Stimulated activated CD4-positive, alpha-beta T cell treated with anti-CD3 and anti-CD28 coated beads, Interleukin-4, amount 100 ng/mL, for 1 hour (primary cell): ENCODE results near the gene HSD17B11.
"Not testable (repeated sequence)": the region's sequence is repeated elsewhere in the genome, so short reads cannot be mapped to it uniquely, and the experiment has no call there.

Source experiments
- DNase-seq: peaks from one replicate; pipeline ENCODE4 v3.0.0-alpha.2; 2020

Gene HSD17B11

DNA sequence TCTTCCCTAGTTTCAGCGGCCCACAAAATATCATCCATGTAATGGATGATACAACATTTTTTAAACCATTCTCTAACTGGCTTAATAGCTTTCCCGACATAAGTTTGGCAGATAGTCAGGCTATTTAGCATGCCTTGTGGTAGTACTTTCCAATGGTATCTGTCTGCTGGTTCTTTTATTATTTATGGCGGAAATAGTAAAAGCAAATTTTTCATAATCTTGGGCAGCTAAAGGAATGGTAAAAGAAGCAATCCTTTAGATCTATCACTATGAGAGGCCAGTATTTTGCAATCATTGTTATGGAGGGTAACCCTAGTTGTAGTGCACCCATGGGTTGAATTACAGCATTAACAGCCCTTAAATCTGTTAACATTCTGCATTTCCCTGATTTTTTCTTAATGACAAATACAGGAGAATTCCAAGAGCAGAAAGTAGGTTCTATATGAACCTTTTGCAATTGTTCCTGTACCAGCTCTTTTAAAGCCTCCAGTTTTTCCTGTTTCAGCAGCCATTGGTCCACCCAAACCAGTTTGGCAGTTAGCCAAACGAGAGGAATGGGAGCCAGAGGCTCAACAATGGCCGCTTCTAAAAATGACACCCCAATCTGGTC lies 14.3 kb upstream of the HSD17B11 start:
- no peak for DNase-seq

DNA sequence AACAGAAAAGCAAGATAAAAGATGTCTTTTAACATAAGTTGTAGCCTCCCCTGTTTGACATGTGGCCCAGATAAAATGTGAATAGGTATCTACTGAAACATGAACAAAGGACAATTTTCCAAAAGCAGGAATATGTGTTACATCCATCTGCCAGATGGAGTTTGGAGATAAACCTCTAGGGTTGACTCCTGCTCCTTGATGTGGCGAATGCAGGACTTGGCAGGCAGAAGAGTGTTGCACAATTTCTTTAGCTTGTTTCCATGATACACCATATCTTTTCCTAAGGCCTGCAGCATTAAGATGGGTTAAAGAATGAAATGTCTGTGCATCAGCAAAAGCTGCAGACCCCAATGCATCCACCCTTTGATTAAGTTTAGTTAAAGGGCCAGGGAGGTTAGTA lies 12.7 kb upstream of the HSD17B11 start:
- DNase-seq = not testable (repeated sequence)

DNA sequence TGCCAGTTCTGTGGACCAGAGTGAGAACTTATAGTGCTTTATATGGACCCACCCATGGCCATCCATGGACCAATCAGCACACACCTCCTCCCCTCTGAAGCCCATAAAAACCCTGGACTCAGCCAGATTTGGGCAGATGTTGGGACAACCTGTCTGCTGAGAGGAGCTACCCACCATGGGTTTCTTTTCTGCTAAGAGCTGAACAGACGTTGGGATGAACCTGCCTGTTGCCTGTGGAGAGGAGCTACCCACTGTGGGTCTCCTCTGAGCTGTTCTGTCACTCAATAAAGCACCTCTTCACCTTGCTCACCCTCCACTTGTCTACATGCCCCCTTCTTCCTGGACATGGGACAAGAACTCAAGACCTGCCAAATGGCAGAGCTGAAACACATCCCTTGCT lies 9.0 kb upstream of the HSD17B11 start:
- no peak for DNase-seq

DNA sequence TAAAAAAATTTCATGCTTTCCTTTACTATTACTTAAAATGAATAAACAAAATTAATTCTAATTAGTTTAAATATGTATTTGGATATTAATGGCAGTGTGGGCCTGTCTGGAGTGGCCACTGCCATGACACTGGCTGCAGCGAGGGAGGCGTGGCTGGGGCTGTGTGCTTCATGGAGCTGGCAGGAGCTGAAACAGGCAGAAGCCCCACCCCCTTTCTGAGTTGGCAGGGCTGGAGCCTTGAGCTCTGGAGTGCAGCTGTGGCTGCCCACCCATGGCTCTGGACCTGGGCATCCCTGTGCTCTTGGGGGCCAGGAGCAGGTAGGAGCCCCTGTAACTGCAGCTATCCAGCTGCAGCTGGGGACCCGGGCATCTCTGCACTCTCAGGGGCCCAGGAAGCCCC lies 8.2 kb upstream of the HSD17B11 start:
- DNase-seq = no peak

DNA sequence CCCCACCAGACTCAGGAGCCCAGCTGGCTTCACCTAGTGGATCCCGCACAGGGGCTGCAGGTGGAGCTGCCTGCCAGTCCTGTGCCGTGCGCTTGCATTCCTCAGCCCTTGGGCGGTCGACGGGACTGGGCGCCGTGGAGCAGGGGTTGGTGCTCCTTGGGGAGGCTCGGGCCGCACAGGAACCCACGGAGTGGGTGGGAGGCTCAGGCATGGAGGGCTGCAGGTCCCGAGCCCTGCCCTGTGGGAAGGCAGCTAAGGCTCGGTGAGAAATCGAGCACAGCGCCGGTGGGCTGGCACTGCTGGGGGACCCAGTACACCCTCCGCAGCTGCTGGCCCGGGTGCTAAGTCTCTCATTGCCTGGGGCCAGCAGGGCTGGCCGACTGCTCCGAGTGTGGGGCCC lies 4.9 kb upstream of the HSD17B11 start:
- not testable (repeated sequence) for DNase-seq

DNA sequence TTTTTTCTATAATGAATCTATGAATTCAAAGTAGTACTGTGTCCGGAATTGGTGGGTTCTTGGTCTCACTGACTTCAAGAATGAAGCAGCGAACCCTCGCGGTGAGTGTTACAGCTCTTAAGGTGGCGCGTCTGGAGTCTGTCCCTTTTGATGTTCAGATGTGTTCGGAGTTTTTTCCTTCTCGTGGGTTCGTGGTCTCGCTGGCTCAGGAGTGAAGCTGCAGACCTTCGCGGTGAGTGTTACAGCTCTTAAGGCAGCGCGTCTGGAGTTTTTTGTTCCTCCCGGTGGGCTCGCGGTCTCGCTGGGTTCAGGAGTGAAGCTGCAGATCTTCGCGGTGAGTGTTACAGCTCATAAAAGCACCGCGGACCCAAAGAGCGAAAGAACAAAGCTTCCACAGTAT lies 4.1 kb upstream of the HSD17B11 start:
- not testable (repeated sequence) for DNase-seq

DNA sequence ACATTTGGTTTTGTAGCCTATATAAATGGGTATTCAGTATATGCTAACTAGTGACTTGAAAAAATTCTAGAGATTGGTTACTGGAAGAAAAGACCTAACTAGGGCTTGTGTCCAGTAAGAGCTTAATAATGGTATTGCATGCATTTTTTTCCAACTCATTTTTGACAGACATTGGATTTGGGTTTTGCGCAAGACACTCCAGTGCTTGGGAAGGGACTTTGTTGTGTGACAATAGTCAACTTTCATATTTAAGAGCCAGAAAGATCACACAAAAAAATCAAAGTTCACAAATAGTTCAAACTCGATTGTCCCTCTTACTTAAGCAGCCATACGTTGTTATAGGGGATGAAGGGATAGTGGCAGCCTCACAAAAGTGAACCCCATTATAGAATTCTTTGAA lies 1.2 kb upstream of the HSD17B11 start:
- no peak for DNase-seq

DNA sequence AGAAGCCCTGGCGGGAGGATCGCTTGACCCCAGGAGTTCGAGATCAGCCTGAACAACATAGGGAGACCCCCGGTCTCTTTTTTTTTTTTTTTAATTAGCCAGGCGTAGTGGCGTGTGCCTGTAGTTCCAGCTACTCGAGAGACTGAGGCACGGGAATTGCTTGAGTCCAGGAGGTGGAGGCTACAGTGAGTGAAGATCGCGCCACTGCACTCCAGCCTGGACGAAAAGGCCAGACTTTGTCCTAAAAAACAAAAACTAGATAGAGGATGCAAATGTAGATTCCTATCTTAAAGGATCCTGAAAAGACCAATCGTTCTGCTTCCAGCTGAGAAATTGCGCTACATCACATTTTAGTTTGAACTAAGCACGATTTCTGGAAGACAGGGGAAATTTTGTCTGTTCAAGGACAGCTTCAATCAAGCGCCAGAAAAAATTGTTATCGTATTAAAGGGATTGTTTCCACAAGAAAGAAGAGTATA lies 627 bp upstream of the HSD17B11 start:
- DNase-seq = no peak

DNA sequence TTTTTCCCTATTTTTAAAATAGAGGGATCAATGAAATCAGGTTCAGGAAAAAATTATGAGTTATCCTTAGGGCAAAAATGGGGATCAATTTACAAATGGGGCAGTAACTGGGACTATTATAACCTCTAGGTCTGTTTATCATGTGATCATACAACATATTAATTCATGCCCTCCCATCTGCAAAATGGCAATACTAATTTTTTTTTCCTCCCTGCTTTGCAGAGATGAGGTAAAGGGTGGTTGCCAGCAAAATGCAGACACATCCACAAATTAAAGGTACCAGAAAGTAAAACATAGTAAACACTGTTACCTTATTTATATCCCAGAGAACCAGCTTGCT lies 467 bp downstream of the HSD17B11 start:
- no peak for DNase-seq

DNA sequence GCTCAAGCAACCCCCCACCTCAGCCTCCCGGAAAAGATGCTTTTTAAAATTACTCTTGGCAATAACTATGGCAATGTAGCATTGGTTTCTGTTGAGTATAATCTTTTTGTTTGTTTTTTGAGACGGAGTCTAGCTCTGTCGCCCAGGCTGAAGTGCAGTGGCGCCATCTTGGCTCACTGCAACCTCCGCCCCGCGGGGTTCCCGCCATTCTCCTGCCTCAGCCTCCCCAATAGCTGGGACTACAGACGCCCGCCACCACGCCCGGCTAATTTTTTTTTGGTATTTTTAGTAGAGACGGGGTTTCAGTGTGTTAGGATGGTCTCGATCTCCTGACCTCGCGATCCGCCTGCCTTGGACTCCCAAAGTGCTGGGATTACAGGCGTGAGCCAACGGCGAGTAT lies 933 bp downstream of the HSD17B11 start:
- not testable (repeated sequence) for DNase-seq

DNA sequence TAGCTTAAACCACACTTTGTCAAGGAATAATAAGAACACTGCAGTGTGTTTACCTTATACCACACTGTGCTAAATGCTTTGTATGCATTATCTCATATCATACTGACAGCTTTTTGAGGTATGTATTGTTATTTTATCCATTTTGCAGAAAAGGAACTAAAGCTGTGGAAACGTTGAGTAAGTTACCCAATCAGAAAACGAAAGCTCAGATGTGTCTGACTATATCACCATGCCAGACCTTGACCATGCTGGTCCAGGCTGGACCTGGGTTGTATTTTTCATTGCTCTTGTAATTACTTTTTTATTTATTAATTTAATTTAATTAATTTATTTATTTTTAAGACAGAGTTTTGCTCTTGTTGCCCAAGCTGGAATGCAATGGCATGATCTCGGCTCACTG lies 2.1 kb downstream of the HSD17B11 start:
- DNase-seq = no peak

DNA sequence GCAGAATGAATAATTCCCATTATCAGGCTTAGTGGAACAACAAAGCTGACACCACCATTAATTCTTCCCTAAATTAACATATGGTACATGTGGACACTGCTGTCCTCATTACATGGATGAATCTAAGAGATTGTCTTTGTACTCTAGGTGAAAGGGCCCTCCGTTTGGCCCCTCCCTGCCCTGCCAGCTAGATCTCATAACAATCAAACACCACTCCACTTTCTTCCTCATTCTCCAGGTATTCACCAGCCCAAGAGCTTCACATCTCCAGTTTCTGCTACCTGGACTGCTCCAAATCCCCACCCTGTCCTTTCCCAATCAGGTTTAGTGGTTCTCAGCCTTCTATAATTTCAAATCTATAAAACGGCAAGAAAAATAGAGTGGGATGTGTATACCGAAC lies 3.8 kb downstream of the HSD17B11 start:
- no peak for DNase-seq

DNA sequence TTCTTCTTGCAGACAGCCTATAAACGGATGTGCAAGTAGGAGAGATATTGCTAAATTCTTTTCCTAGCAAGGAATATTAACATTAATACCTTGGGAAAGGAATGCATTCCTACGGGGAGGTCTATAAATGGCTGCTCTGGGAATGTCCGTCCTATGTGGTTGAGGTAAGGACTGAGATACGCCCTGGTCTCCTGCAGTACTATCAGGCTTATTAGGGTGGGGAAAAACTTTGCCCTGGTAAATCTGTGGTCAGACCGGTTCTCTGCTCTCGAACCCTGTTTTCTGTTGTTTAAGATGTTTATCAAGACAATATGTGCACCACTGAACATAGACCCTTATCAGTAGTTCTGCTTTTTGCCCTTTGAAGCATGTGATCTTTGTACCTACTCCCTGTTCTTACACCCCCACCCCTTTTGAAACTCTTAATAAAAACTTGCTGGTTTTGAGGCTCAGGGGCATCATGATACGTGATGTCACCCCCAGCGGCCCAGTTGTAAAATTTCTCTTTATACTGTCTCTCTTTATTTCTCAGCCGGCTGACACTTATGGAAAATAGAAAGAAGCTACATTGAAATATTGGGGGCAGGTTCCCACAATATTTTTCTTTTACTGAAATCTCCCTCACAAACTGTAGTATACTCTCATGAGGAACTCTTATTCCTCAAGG lies 6.4 kb downstream of the HSD17B11 start:
- DNase-seq = not testable (repeated sequence)

DNA sequence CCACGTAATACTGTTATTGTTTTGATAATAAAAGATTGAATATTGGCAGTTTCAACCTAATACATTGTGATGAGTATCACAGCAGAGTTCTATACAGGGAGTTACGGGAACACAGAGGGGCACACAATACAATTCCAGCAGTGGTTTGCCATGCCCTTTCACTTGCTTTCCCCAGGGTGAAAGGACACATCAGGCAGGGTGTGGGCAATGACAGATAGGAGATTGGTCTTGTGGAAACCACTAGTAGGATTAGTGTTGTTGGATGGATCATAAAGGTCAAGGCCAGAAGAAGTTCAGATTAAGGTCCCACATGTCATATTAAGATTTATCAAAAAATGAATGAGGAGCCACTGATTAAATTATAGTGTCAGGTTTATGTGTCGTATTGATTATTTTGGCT lies 8.1 kb downstream of the HSD17B11 start:
- DNase-seq = no peak

DNA sequence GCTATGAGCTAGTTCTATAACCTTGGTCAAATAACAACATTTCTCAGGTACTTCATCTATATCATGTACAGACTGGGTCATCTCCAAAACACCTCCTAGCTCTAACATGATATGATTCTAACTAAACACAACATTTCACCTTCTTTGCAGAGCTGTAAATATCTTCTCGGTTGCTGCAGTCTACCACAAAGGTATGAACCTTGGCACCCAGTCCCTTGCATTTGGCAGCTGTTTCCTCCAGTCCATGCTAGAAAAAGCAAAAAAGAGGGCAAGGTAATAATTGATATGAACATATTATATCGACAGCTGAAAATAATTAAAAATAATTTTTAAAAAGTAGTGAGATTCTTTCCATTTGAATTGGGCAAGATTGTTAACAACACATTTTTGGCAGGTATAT lies 8.9 kb downstream of the HSD17B11 start:
- no peak for DNase-seq

DNA sequence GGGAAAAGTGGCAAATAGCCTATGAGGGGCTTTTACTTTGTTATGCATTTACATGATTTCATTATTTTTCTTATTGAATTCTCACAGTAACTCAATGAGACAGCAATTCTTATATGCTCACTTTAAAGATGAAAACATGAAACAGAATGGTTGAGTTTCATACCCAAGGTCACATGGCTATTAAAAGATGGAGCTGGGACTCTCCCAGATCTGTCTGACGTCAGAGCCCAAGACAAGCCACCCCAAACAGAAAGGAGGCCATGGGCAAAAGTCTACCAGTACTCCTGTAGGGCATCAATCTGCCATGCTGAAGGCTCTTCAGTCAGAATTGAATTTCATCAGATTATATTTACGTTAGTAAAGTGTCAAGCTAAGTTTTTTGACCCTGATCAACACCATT lies 13.2 kb downstream of the HSD17B11 start:
- no peak for DNase-seq

DNA sequence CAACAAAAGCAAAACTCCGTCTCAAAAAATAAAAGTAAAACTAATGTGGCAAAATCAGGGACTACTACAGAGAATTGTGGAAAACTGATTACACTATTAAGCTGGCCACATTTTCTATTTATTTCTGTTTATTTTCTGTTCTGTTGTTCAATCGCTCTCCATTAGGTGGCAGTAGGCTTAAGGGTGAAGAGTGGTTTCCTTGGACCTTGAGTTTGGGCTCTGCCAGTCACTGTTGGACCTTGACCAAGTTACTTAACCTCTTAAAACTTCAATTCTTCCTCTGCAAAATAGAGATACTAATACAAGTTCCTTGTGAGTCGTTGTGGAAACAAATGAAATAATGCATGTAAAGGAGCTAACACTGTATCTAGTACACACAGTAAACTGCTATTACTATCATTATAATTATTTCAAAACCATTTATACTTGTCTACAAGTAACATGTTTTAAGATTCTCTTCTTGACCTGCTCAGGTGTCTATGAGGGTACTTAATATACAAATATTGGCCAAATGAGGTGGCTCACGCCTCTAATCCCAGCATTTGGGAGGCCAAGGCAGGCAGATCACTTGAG lies 15.2 kb downstream of the HSD17B11 start:
- no peak for DNase-seq

DNA sequence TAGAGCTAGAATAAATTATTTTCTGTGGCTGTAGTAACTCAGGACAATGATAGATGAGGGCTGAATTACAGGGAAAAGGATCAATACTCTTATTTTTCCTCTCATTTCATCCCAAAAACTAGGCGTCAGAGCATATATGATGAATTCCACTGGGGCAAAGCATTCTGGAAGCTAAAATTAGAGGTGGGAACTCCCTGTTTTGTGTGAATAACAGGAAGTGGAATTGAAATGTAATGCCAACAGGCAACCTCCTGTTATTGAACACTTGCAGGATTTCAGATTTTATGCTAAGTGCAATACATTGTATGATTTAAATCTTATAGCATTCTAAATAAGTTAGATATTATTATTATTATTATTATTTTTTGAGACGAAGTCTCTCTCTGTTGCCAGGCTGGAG lies 20.9 kb downstream of the HSD17B11 start:
- DNase-seq = no peak

DNA sequence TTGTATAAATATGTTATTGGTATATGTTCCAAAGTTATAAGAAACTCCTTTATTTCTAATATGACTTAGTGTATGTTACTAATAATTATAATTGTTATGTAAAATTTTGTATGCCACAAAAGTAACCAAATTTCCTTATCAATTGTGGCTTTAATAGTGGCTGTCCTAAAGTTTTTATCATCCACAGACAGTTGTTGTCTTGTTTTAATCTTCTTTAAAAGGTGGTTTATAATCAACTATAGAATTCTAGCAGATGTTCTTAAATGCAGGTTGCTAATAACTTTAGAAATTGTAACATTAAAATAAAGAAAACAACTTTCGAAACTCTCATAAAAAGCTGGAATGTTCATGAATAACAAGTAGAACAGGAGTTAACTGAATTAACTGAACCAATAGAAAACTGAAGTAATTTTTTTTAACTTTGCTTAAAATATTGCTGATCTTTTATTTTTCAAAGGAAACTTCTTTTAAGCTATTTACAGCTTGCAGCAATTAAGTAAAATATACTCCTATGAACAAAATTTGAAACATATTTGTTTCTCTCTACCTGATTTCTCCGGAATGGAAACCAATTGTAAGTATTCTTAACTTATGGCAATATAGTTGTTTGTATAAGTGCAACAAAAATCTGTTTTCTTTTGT lies 24.3 kb downstream of the HSD17B11 start:
- DNase-seq = no peak

DNA sequence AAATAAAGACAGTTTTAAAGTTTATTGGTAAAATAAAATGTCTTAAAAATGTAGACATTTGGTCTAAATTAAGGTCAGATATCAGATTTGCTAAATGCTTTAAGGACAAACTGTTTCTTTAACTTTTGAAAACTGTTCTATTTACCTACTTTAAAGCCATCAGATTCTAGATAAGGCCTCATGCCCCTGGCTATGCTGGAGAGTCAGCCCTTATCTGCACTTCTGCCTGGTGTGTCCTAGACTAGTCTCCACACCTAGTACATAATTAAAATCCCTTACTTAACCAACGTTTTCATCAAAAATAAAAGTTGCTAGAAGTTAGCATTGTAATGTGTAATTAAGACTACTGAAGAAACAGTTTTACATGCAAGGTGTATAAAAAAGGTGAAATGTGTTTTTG lies 25.6 kb downstream of the HSD17B11 start:
- no peak for DNase-seq

DNA sequence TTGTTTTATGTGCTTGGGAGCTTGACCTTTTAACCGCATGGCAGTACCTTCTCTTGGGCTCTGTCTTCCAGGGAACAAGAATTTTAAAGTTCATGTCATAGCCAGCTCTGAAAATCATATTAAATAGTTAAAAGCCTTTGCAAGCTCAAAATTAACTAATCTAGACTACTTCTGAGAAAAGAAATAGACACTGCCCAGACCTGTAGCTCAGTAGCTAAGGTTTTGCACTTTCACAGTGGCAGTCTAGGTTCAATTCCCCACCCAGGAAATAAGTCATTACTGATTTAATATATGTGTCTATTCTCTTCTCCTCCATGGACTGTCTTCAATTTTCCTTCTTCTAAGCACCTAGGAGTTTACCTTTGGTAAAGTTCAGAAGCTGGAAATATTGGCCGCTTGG lies 27.4 kb downstream of the HSD17B11 start:
- DNase-seq = no peak

DNA sequence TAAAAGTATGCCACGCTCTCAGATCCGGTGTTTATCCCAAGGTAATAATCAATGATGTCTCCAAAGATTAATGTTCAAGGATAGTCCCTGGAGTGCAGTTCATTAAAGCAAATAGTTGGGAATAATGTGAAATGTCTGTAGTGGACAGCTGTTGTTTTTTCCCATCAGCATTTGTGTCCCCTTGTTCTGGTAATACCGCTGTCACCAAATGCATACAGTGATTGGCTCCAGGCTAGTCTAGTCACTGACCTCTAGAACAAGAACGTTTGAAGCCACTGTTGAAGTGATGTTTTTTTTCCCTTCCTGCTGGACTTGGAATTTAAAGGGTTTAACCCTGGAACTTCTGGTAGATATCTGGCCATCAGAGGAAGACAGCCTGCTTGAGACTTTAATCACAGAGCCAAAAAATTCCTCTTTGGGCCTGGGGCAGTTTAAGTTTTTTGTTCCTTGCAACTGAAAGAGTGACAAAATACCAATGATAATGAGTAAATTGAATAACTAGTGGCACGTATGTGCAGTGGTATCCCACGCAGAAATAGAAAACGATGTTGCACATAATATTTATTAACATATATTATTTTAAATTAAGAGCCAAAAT lies 30.6 kb downstream of the HSD17B11 start:
- DNase-seq = no peak

DNA sequence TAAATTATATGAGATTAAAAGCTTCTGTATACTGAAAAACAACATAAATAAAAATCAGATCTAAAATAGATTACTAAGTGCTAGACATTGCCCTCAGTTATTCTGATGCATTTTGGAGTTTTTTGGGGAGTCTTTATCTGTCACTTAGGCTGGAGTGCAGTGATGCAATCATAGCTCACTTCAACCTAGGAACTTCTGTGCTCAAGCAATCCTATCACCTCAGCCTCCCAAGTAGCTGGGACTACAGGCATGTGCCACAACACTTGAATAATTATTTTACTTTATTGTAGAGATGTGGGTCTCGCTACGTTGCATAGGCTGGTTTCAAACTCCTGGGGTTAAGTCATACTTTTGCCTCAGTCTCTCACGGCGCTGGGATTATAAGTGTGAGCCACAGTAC lies 31.7 kb downstream of the HSD17B11 start:
- no peak for DNase-seq
